Parathyroid adenoma (tissue), 2 donors: ENCODE measurements around the gene PXDN.

Experiments used
- H2AFZ ChIP-seq: fragments of 300-600 bp; sonication (generic); one replicate; pipeline ENCODE4 v1.7.0; 2017; ENCODE audit warnings: antibody characterized with exemption, mild to moderate bottlenecking
- H3K27ac ChIP-seq: fragments of 300-600 bp; sonication (generic); one replicate; pipeline ENCODE4 v1.7.0; 2017
- H3K27me3 ChIP-seq: fragments of 300-600 bp; sonication (generic); one replicate; pipeline ENCODE4 v1.7.0; 2017; ENCODE audit warnings: low read length; ENCODE audit not compliant: control insufficient read depth, insufficient read depth
- H3K36me3 ChIP-seq: fragments of 300-600 bp; sonication (generic); one replicate; pipeline ENCODE4 v1.7.0; 2017; ENCODE audit warnings: low read length; ENCODE audit not compliant: control insufficient read depth, insufficient read depth
- H3K4me1 ChIP-seq: fragments of 300-600 bp; sonication (generic); one replicate; pipeline ENCODE4 v1.7.0; 2017; ENCODE audit warnings: control low read depth
- H3K4me2 ChIP-seq: fragments of 300-600 bp; sonication (generic); one replicate; pipeline ENCODE4 v1.7.0; 2017; ENCODE audit warnings: low read length
- H3K4me3 ChIP-seq: fragments of 300-600 bp; sonication (generic); one replicate; pipeline ENCODE4 v1.7.0; 2017; ENCODE audit warnings: low read depth, low read length
- H3K79me2 ChIP-seq: fragments of 300-600 bp; sonication (generic); one replicate; pipeline ENCODE4 v1.7.0; 2017; ENCODE audit warnings: control low read depth
- H3K9ac ChIP-seq: fragments of 300-600 bp; sonication (generic); one replicate; pipeline ENCODE4 v1.7.0; 2017; ENCODE audit warnings: mild to moderate bottlenecking
- H3K9me3 ChIP-seq: fragments of 300-600 bp; sonication (generic); one replicate; pipeline ENCODE4 v1.7.0; 2017; ENCODE audit warnings: low read length; ENCODE audit not compliant: control insufficient read depth
- TF ChIP-seq, protein P1 (sequence below): fragments of 300-600 bp; sonication (generic); IDR thresholded peaks from one replicate; pipeline ENCODE4 v1.7.0; 2017; ENCODE audit warnings: antibody characterized with exemption, mild to moderate bottlenecking
- donor health status: primary hyperparathyroidism.

PXDN gene

DNA sequence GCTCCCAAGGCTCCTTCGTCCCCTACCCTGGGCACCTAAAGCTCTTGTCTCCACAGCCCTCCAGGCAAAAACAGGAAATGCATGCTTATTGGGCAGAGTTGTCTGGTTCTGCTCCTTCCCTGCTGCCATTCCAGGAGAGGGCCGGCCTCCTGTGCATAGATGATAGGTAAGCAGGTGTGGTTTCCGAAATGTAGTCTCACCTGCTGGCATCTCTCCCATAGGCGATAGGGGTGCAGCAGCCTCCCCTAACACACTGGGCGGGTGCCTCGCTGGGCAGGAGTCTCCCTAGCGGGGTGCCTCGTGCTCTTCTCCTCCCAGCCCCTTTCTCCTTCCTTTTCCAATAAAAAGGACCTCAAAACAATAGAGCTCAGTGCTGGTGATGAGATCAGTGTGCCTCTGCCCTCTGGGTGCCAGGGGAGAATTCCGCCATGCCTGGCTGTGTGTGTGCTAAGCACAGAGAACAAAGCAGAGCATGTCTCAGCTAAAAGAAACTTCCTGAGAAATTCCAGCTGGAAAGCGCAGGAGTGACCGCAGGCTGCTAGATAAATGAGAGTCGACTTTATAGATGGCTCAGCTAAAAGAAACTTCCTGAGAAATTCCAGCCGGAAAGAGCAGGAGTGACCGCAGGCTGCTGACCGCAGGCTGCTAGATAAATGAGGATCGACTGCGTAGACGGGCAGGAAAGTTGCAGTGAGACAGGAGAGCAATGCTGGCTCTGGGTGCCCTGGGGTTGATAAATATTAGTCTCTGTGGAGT is 11.3 kb upstream of the PXDN start:
- no peak overlapping the region for H3K9ac ChIP-seq
- no peak overlapping the region for H3K27ac ChIP-seq

DNA sequence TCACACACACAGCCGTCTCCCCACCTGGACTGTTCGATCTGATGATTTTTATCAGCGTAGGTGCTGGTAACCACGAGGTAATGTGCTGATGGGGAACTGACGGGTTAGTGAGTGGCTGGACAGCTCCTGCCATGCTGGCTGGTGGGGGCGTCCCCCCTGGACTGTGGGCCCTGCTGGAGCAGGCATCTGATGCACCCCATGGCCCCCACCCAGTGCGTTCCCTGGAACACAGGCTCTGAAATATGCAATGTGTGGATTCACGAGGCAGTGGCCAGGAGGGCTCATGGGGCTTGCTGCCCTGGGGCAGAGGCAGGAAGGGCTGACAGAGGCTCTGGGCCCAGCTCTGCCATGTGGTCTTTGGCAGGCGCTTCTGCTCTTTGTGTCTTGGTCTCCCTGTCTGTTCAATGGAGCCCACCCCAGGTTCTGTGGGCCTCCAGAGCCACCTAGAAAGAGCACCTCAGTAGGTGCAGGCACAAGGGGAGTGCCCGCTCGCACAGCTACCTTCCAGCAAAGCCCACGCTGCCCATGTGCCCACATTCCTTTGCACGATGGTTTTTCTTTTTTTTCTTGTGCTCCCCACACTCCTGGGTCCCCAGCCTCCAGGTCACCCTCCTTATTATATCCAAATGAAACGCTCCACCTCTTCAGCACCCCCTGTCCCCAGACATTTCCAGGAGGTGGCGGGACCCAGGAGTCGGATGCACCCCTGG is 10.3 kb upstream of the PXDN start:
- no peak overlapping the region for H3K27ac ChIP-seq
- no peak overlapping the region for H3K4me2 ChIP-seq
- no peaks in the 10 kb centered on the region for H3K36me3 ChIP-seq
- no peak overlapping the region for H3K4me3 ChIP-seq
- no peaks in the 10 kb centered on the region for H3K9me3 ChIP-seq
- H2AFZ ChIP-seq = no peak overlapping the region
- H3K27me3 ChIP-seq = no peaks in the 10 kb centered on the region
- no peak overlapping the region for H3K9ac ChIP-seq
- TF ChIP-seq, protein P1, sequence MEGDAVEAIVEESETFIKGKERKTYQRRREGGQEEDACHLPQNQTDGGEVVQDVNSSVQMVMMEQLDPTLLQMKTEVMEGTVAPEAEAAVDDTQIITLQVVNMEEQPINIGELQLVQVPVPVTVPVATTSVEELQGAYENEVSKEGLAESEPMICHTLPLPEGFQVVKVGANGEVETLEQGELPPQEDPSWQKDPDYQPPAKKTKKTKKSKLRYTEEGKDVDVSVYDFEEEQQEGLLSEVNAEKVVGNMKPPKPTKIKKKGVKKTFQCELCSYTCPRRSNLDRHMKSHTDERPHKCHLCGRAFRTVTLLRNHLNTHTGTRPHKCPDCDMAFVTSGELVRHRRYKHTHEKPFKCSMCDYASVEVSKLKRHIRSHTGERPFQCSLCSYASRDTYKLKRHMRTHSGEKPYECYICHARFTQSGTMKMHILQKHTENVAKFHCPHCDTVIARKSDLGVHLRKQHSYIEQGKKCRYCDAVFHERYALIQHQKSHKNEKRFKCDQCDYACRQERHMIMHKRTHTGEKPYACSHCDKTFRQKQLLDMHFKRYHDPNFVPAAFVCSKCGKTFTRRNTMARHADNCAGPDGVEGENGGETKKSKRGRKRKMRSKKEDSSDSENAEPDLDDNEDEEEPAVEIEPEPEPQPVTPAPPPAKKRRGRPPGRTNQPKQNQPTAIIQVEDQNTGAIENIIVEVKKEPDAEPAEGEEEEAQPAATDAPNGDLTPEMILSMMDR = no peak
- H3K4me1 ChIP-seq = no peaks in the 10 kb centered on the region
- no peaks in the 10 kb centered on the region for H3K79me2 ChIP-seq

More for the DNA sequence above, 11.3 kb upstream of the PXDN start:
- TF ChIP-seq, protein P1 = no peak
- H3K79me2 ChIP-seq = no peaks in the 10 kb centered on the region
- H3K36me3 ChIP-seq = no peaks in the 10 kb centered on the region
- no peak overlapping the region for H3K4me2 ChIP-seq
- H3K9me3 ChIP-seq = no peaks in the 10 kb centered on the region
- H3K27me3 ChIP-seq = no peaks in the 10 kb centered on the region
- H3K4me3 ChIP-seq = no peak overlapping the region
- H3K4me1 ChIP-seq = no peaks in the 10 kb centered on the region
- no peak overlapping the region for H2AFZ ChIP-seq

DNA sequence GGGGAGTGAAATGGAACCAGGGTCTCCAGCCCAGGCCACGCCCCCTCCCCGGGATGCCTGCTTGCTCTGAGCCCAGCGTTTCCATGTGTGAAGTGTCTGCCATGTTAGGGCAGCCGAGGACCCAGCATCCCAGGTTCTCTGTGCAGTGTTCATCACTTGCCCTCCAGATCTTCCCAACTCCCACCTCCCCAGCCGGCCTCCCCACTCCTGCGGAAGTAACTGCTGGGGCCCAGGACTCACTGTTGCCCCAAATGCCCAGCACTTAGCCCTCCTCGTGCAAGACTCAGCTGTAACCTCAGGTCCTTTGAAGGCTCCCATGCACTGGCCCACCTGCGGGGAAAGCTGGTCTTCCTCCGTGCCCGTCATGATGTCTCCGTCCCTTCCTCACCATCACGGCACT is 9.7 kb upstream of the PXDN start:
- no peaks in the 10 kb centered on the region for H3K9me3 ChIP-seq
- no peak overlapping the region for H3K4me2 ChIP-seq
- no peak overlapping the region for H3K27ac ChIP-seq
- TF ChIP-seq, protein P1 = no peak
- no peak overlapping the region for H3K4me3 ChIP-seq
- H3K4me1 ChIP-seq = no peaks in the 10 kb centered on the region
- no peaks in the 10 kb centered on the region for H3K36me3 ChIP-seq
- H3K79me2 ChIP-seq = no peaks in the 10 kb centered on the region
- H3K27me3 ChIP-seq = no peaks in the 10 kb centered on the region
- no peak overlapping the region for H2AFZ ChIP-seq
- H3K9ac ChIP-seq = no peak overlapping the region

DNA sequence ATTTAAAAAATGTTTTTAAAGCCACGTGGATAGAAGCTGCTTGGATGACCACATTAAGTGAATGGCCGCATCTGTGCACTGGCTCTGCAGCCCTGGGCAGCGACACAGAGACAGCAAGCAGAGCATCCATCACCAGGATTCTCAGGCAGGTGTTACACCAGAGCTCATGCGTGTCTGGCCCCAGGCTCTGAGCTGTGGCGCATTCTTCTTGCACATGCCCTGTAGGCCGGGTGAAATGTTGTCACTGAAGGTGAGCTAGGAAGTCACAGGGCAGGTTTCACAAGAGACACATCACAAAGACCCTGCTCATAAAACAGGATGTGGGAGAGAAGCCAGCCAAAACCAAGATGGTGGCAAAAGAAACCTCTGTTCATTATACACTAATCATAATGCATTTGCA is 8.4 kb upstream of the PXDN start:
- TF ChIP-seq, protein P1 = no peak
- Histone ChIP-seq H2AFZ (no peak overlapping the region), H3K4me2 (no peak overlapping the region), H3K36me3 (no peaks in the 10 kb centered on the region), H3K27ac (no peak overlapping the region), H3K9me3 (no peaks in the 10 kb centered on the region), H3K9ac (no peak overlapping the region), H3K4me1 (no peaks in the 10 kb centered on the region), H3K27me3 (no peaks in the 10 kb centered on the region), H3K79me2 (no peaks in the 10 kb centered on the region), H3K4me3 (no peak overlapping the region)
